A549 (cell line): ENCODE results near the gene RASGEF1C. TPM values are rescaled to one million over a fixed set of nuclear protein-coding genes. Genes with fewer than 3 reads are reported as not detected.

ENCODE experiments used
- ATAC-seq, 2 experiments: fragments of 200-7000 bp in 1 of 2; fragments of >200 bp in 1 of 2; cut with Nextera tagmentation in 1 of 2; cut with Tn5 transposase in 1 of 2; 3 replicates each; pipeline versions ENCODE4 v1.8.0 to v1.9.1; 2018 to 2020; ENCODE audit warnings: mild to moderate bottlenecking in 1 of 2, moderate library complexity in 1 of 2
- CTCF ChIA-PET: fragments of 300-600 bp; sonication (Branson Sonifier 250); formaldehyde crosslinking; extraction: SDS; loops from one replicate; lab custom pipeline; 2021; ENCODE audit warnings: antibody characterized with exemption, inconsistent platforms; lab: Yijun Ruan, JAX
- POLR2A ChIA-PET: fragments of 350-600 bp; formaldehyde crosslinking; extraction: SDS; loops from one replicate; lab custom pipeline; 2021; ENCODE audit warnings: antibody characterized with exemption, inconsistent platforms; lab: Yijun Ruan, JAX
- DNase-seq, 2 experiments: peaks; one replicate each; pipeline versions ENCODE4 v3.0.0 to v3.0.0-alpha.2; 2011 to 2016; ENCODE audit warnings: low read depth in 1 of 2, low spot score in 1 of 2
- FAIRE-seq: peaks from 2 replicates; lab custom pipeline; 2011; peaks lifted over from hg19 to GRCh38; lab: Jason Lieb, UNC
- H3K27ac ChIP-seq, 2 experiments: fragments of >200 bp; sonication (Bioruptor Twin); formaldehyde crosslinking; 3 replicates each; pipeline ENCODE4 v1.5.1; 2016 to 2017
- H3K4me1 ChIP-seq: fragments of >200 bp; sonication (Bioruptor Twin); formaldehyde crosslinking; 3 replicates; pipeline ENCODE4 v1.6.1; 2016
- H3K4me2 ChIP-seq: fragments of >200 bp; sonication (Bioruptor Twin); formaldehyde crosslinking; 3 replicates; pipeline ENCODE4 v1.6.1; 2016
- H3K4me3 ChIP-seq: fragments of >200 bp; sonication (Bioruptor Twin); formaldehyde crosslinking; 3 replicates; pipeline ENCODE4 v1.5.1; 2016
- H3K9me3 ChIP-seq: fragments of >200 bp; sonication (Bioruptor Twin); formaldehyde crosslinking; 3 replicates; pipeline ENCODE4 v1.6.1; 2016
- ATOH8 ChIP-seq: fragments of 250-450 bp; sonication (Bioruptor Pico); IDR thresholded peaks from 2 replicates; pipeline ENCODE4 v1.5.0; 2020; ENCODE audit warnings: low read depth, mild to moderate bottlenecking, moderate library complexity
- BCL3 ChIP-seq: fragments of >200 bp; sonication (Bioruptor Twin); formaldehyde crosslinking; IDR thresholded peaks from 3 replicates; pipeline ENCODE4 v1.6.1; 2016
- CBX2 ChIP-seq: fragments of 200-600 bp; sonication (generic); IDR thresholded peaks from 2 replicates; pipeline ENCODE4 v1.6.1; 2016; ENCODE audit warnings: low read depth, mild to moderate bottlenecking, borderline replicate concordance
- CEBPB ChIP-seq, 2 experiments: fragments of >200 bp in 1 of 2; sonication (Bioruptor Twin) in 1 of 2; formaldehyde crosslinking in 1 of 2; IDR thresholded peaks; 2 replicates each; pipeline ENCODE4 v1.6.1; 2012 to 2016
- CHD2 ChIP-seq: fragments of 150-350 bp; IDR thresholded peaks from 2 replicates; pipeline ENCODE4 v1.6.1; 2014; ENCODE audit warnings: low read length; ENCODE audit not compliant: partially characterized antibody
- CTCF ChIP-seq: fragments of >200 bp; sonication (Bioruptor Twin); formaldehyde crosslinking; IDR thresholded peaks from 3 replicates; pipeline ENCODE4 v1.5.1; 2016
- E2F6 ChIP-seq: IDR thresholded peaks from 2 replicates; pipeline ENCODE4 v1.6.1; 2012; ENCODE audit warnings: low read depth, borderline replicate concordance
- EHMT2 ChIP-seq: fragments of 200-600 bp; sonication (generic); IDR thresholded peaks from 2 replicates; pipeline ENCODE4 v1.6.1; 2016; ENCODE audit warnings: antibody characterized with exemption, low read depth, mild to moderate bottlenecking, moderate library complexity
- EP300 ChIP-seq, 2 experiments: fragments of >200 bp; sonication (Bioruptor Twin); formaldehyde crosslinking; IDR thresholded peaks; 2 replicates in 1 of 2; 3 replicates in 1 of 2; pipeline ENCODE4 v1.6.1; 2016 to 2017
- ESRRA ChIP-seq: fragments of 150-350 bp; IDR thresholded peaks from 2 replicates; pipeline ENCODE4 v1.6.1; 2014; ENCODE audit warnings: mild to moderate bottlenecking, low read length, borderline replicate concordance
- FOSB ChIP-seq: fragments of 250-450 bp; sonication (Bioruptor Pico); IDR thresholded peaks from 2 replicates; pipeline ENCODE4 v1.5.0; 2020; ENCODE audit warnings: mild to moderate bottlenecking, moderate library complexity
- FOSL2 ChIP-seq, 2 experiments: fragments of 450-650 bp in 1 of 2; fragments of >200 bp in 1 of 2; sonication (Bioruptor Twin) in 1 of 2; formaldehyde crosslinking; IDR thresholded peaks; 2 replicates each; pipeline versions ENCODE4 v1.5.0 to v1.6.1; 2016 to 2020; ENCODE audit warnings: mild to moderate bottlenecking in 1 of 2, moderate library complexity in 1 of 2
- GATA3 ChIP-seq: IDR thresholded peaks from 2 replicates; pipeline ENCODE4 v1.6.1; 2012; ENCODE audit warnings: borderline replicate concordance
- HEYL ChIP-seq: fragments of 250-450 bp; sonication (Bioruptor Pico); IDR thresholded peaks from 2 replicates; pipeline ENCODE4 v1.8.0; 2021; ENCODE audit warnings: mild to moderate bottlenecking, moderate library complexity
- HMGXB4 ChIP-seq: fragments of 250-450 bp; sonication (Bioruptor Pico); IDR thresholded peaks from 2 replicates; pipeline ENCODE4 v1.5.0; 2021; ENCODE audit warnings: mild to moderate bottlenecking, moderate library complexity, borderline replicate concordance
- KDM1A ChIP-seq: fragments of 200-600 bp; sonication (generic); IDR thresholded peaks from 2 replicates; pipeline ENCODE4 v1.6.1; 2016; ENCODE audit warnings: low read depth, mild to moderate bottlenecking
- MAX ChIP-seq: IDR thresholded peaks from 2 replicates; pipeline ENCODE4 v1.6.1; 2012
- NFE2L2 ChIP-seq: fragments of 150-350 bp; conservative IDR thresholded peaks from 2 replicates; pipeline ENCODE4 v1.6.1; 2014; ENCODE audit warnings: low read length
- PHF8 ChIP-seq: fragments of 200-600 bp; sonication (generic); IDR thresholded peaks from 2 replicates; pipeline ENCODE4 v1.6.1; 2016; ENCODE audit warnings: low read depth, mild to moderate bottlenecking, antibody characterized with exemption, moderate library complexity, borderline replicate concordance
- RNF2 ChIP-seq: fragments of 200-600 bp; sonication (generic); IDR thresholded peaks from 2 replicates; pipeline ENCODE4 v1.6.1; 2016; ENCODE audit warnings: low read depth, mild to moderate bottlenecking, antibody characterized with exemption, moderate library complexity, borderline replicate concordance
- SMC3 ChIP-seq: fragments of >200 bp; sonication (Bioruptor Twin); formaldehyde crosslinking; IDR thresholded peaks from 3 replicates; pipeline ENCODE4 v1.6.1; 2018; ENCODE audit warnings: inconsistent platforms
- ZC3H11A ChIP-seq: fragments of 450-650 bp; IDR thresholded peaks from 2 replicates; pipeline ENCODE4 v1.6.1; 2014; ENCODE audit warnings: antibody characterized with exemption, mild to moderate bottlenecking
- ZSCAN20 ChIP-seq: fragments of 250-450 bp; sonication (Bioruptor Pico); IDR thresholded peaks from 2 replicates; pipeline ENCODE4 v1.8.0; 2022; ENCODE audit warnings: mild to moderate bottlenecking, moderate library complexity
- WGBS: methylation state at CpG from one replicate; pipeline ENCODE4 v1.1.6; 2017; ENCODE audit errors: missing lambda C conversion rate; 5-methylcytosine and 5-hydroxymethylcytosine counted together
- polyA plus RNA-seq, 4 experiments: library from polyadenylated mRNA; depleted of rRNA in 3 of 4; stranded (reverse); fragments of >200 nt; fragmentation: RNase III in 1 of 4; extraction: RNeasy Plus Mini Kit Qiagen cat#74134 plus additional on column Dnase treatment in 1 of 4; gene quantifications; 2 replicates in 3 of 4; 3 replicates in 1 of 4; pipeline ENCODE4 v1.2.3, GENCODE V29; 2011 to 2017

RASGEF1C gene
- polyA plus RNA-seq, 2 of the 4 experiments (the other 2 are of a cell fraction) = 0.12 TPM; not detected in 1

- TF ChIP-seq CTCF = no peak
These were observed 139.3 kb downstream of the RASGEF1C start (continued) for GRCh38 chr5:180069589-180070247.

GRCh38 chr5:180068519-180069090 lies 140.4 kb downstream of the RASGEF1C start:
- WGBS = 75% methylated on average over 6 of the region's 6 CpGs

GRCh38 chr5:180067986-180068385 lies 141.0 kb downstream of the RASGEF1C start:
- whole genome bisulfite sequencing = 69% methylated on average over 4 of the region's 4 CpGs
- DNase-seq (no peak), FAIRE-seq (no peak), ATAC-seq (no peak)
- Histone ChIP-seq H3K4me3 (no peak overlapping the region), H3K4me1 (peaks cover 22% of the 10 kb centered on the region), H3K9me3 (peaks cover 9% of the 10 kb centered on the region), H3K4me2 (no peak overlapping the region), H3K27ac (no peak overlapping the region)
- ChIA-PET CTCF (interaction anchor here (1.0 to 1.1 kb wide), 2 partner anchors 17 to 23 kb away, joined by 3 to 5 read pairs; no protein-coding TSS in a partner anchor), POLR2A (no interaction called here)
- TF ChIP-seq E2F6 (no peak), SMC3 (no peak), RNF2 (no peak), GATA3 (no peak), CHD2 (no peak), CTCF (no peak), EHMT2 (no peak), ZSCAN20 (CRISPR knock-in tag) (no peak), FOSL2 (IDR thresholded peaks at IDR 0.05) (no peak), FOSL2 (CRISPR knock-in tag; IDR thresholded peaks at IDR 0.05) (no peak)

More at GRCh38 chr5:180068519-180069090, 140.4 kb downstream of the RASGEF1C start:
- DNase-seq (no peak), ATAC-seq (no peak), FAIRE-seq (peak; percentile 72)
- POLR2A ChIA-PET = no interaction called here
- Histone ChIP-seq H3K9me3 (peaks cover 10% of the 10 kb centered on the region), H3K27ac (no peak overlapping the region), H3K4me2 (no peak overlapping the region), H3K4me3 (no peak overlapping the region), H3K4me1 (peaks cover 22% of the 10 kb centered on the region)
- CTCF ChIA-PET = interaction anchor here (1.0 to 1.1 kb wide), 2 partner anchors 18 to 23 kb away, joined by 3 to 5 read pairs; no protein-coding TSS in a partner anchor
- no peak for TF ChIP-seq EP300 (IDR thresholded peaks at IDR 0.05)
- TF ChIP-seq CEBPB (IDR thresholded peaks at IDR 0.05) = no peak
- no peak for TF ChIP-seq BCL3
- no peak for TF ChIP-seq ESRRA
- TF ChIP-seq FOSB = no peak
- TF ChIP-seq SMC3 = no peak
- TF ChIP-seq HEYL = no peak
- no peak for TF ChIP-seq ATOH8 (CRISPR knock-in tag)
- no peak for TF ChIP-seq NFE2L2
- no peak for TF ChIP-seq MAX
- TF ChIP-seq KDM1A = no peak
- no peak for TF ChIP-seq CBX2
- TF ChIP-seq HMGXB4 (CRISPR knock-in tag) = no peak
- no peak for TF ChIP-seq RNF2
- no peak for TF ChIP-seq PHF8
- TF ChIP-seq ZC3H11A = no peak
